ENCODE data around the gene XPR1. TPM values are rescaled to one million over a fixed set of nuclear protein-coding genes. Genes with fewer than 3 reads are reported as not detected.
"Not testable (repeated sequence)": the region's sequence is repeated elsewhere in the genome, so short reads cannot be mapped to it uniquely, and the experiment has no call there.

Gene XPR1
- total RNA-seq, 2 experiments from 2014 or later, result 17.6 to 21.9 TPM

DNA sequence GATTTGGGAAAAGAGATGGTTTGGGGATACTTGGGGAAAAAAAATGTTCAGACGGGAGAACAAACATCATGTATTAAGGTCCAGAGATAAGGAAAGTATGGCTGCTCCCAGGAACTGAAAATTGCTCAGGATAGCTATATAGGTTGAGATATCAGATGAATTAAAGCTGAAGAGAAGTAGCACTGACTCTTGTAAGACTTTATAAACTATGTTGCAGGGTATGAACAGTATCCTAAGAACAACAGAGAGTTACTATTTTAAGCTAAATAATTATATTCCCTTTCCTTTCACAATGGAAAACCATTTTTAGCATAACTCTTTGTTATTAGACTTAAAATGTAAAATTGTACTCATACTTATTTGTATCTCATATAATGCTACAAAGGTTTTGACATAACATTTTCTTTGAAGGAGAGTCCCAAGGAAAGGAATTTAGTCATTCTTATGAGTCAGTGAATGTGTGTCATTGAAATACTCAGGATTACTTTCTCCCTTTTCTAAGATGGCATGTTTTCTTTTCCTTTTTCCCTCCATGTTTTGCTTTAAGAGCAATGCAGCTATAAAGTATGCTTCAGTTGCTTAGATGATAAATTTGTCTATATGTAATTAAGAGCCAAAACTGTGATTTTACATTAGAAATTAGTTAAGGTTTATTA lies 141.5 kb downstream of the XPR1 start:
- Mint-ChIP-seq H3K4me1 (peaks cover 6% of the 10 kb centered on the region), H3K27me3 (no peaks in the 10 kb centered on the region), H3K36me3 (peaks cover 4% of the 10 kb centered on the region), H3K9me3 (ENCODE audit: low read depth) (peaks cover 4% of the 10 kb centered on the region), H3K4me3 (no peak overlapping the region), H3K27ac (no peak overlapping the region)
- ATAC-seq, result no peak
- CTCF ChIA-PET, result no interaction called here
- DNase-seq, result no peak

DNA sequence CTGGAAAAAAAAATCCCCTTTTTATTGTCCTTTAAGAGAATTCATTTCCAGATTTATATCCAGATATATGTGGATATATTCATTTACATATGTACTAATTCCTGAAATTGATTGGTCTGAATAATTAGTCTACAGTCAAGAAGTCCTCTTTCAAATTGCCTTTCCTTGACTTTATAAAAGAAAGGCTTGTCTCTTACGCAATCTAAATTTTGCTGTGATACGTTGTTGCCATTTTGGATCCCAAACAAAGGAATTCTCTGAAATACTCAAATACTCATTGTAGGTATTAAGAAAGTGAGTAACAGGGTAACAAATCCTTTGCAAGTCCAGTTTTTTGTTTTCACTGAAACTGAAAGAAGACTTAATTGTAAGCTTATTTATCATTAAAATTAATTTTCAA lies 144.0 kb downstream of the XPR1 start:
- H3K36me3 Mint-ChIP-seq, result peaks cover 2% of the 10 kb centered on the region
- DNase-seq, result no peak
- H3K4me1 Mint-ChIP-seq, result peaks cover 1% of the 10 kb centered on the region
- no peak overlapping the region for H3K27ac Mint-ChIP-seq
- ATAC-seq, result no peak
- H3K9me3 Mint-ChIP-seq (ENCODE audit: low read depth), result peaks cover 4% of the 10 kb centered on the region
- CTCF ChIA-PET, result no interaction called here
- H3K4me3 Mint-ChIP-seq, result no peak overlapping the region
- H3K27me3 Mint-ChIP-seq, result no peaks in the 10 kb centered on the region

DNA sequence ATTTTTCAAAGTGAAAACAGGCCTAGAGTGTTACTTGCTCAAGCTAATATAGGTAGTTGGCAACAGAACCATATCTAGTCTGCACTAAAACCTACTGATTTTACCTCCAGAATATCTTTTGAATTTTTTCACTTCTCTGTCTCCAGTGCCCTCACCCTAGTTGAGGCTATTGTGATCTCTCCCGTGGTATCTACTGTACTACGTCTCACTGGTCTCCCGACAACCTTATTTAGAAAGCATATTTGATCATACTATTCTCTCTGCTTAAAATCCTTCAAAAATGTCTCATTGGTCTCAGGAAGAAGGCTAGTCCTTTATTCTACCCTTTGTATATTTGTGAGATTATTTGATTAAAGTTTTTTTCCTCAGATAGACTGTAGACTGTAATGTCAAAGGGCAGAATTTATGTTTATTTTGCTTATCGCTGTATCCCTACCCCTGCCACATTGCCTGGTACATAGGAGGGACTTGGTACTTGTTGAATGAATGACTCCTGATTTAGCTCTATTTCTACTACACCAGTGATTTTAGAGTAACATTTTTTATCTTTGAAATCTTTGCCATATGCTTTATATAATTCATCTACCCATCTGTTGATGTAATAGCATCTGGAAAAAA lies 145.4 kb downstream of the XPR1 start:
- ATAC-seq (no peak), DNase-seq (no peak)
- no peaks in the 10 kb centered on the region for H3K27me3 Mint-ChIP-seq
- no peak overlapping the region for H3K27ac Mint-ChIP-seq
- no peaks in the 10 kb centered on the region for H3K9me3 Mint-ChIP-seq (ENCODE audit: low read depth)
- H3K4me1 Mint-ChIP-seq, result no peaks in the 10 kb centered on the region
- H3K4me3 Mint-ChIP-seq, result no peak overlapping the region
- CTCF ChIA-PET, result interaction anchor here (0.9 to 1.4 kb wide), 2 partner anchors 12 to 261 kb away, joined by 3 to 4 read pairs; no protein-coding TSS in a partner anchor
- H3K36me3 Mint-ChIP-seq, result peaks cover 2% of the 10 kb centered on the region

DNA sequence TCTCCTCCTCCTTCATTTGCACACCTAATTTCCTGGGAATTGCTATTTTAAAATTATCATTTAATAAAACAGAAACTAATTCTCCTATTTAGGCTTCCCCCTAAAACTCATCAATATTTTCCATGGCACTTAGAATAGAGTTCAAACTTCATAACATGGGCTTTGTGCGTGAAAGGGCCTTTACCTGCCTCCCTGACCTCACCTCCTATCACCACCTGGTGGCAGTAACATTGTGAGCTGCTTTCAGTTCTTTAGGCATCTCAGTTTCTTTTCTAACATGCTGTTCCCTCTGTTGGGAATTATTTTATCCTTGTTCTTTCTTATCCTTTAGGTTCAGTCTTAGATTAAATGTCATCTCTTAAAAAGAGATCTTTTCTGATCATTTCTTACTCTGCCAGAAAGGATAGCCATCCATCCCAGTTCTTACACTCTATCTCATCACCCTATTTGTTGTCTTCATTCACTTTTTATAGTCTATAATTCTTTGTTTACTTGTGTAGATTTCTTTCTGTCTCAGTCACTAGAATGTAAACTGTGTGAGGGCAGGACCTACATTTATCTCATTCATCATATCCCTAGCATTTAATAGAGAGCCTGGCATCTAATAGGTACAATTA lies 147.1 kb downstream of the XPR1 start:
- no peak overlapping the region for H3K27ac Mint-ChIP-seq
- peak; percentile 20 for ATAC-seq
- H3K4me3 Mint-ChIP-seq, result no peak overlapping the region
- no peaks in the 10 kb centered on the region for H3K9me3 Mint-ChIP-seq (ENCODE audit: low read depth)
- CTCF ChIA-PET, result interaction anchor here (1.6 kb wide), 1 partner anchor 8 kb away, joined by 7 read pairs; no protein-coding TSS in a partner anchor
- H3K4me1 Mint-ChIP-seq, result no peaks in the 10 kb centered on the region
- H3K36me3 Mint-ChIP-seq, result no peaks in the 10 kb centered on the region
- no peak for DNase-seq
- H3K27me3 Mint-ChIP-seq, result no peaks in the 10 kb centered on the region

DNA sequence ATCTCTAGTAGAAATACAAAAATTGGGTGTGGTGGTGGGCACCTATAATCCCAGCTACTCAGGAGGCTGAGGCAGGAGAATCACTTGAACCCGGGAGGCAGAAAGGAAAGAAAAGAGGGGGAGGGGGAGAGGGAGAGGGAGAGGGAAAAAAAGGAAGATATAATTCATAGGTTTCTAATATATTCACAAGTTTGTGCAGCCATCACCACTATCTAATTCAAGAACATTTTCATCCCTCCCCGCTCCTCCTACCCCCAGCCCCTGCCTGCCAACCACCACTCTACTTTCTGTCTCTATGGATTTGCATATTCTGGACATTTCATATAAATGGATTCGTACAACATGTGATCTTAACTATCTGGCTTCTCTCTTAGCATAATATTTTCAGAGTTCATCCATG lies 147.8 kb downstream of the XPR1 start:
- H3K4me1 Mint-ChIP-seq, result no peaks in the 10 kb centered on the region
- no peaks in the 10 kb centered on the region for H3K27me3 Mint-ChIP-seq
- H3K9me3 Mint-ChIP-seq (ENCODE audit: low read depth), result no peaks in the 10 kb centered on the region
- no peak overlapping the region for H3K4me3 Mint-ChIP-seq
- no peak for ATAC-seq
- CTCF ChIA-PET, result interaction anchor here (1.6 kb wide), 1 partner anchor 8 kb away, joined by 7 read pairs; no protein-coding TSS in a partner anchor
- no peak for DNase-seq
- no peak overlapping the region for H3K27ac Mint-ChIP-seq
- no peaks in the 10 kb centered on the region for H3K36me3 Mint-ChIP-seq

DNA sequence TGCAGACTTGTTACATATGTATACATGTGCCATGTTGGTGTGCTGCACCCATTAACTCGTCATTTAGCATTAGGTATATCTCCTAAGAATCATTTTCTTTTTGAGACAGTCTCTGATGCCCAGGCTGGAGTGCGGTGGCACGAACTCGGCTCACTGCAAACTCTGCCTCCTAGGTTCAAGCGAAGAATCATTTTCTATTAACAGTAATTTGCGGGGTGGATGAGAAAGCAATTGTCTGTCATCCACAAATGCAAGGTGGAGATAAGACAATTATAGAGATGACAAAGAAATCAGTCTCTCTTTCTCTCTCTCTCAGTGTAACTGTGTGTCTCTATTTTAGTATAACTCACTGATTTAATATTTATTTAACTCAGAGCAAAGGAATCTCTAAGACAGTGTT lies 149.9 kb downstream of the XPR1 start:
- Mint-ChIP-seq H3K4me3 (no peak overlapping the region), H3K27ac (no peak overlapping the region), H3K4me1 (no peaks in the 10 kb centered on the region), H3K36me3 (no peaks in the 10 kb centered on the region), H3K9me3 (ENCODE audit: low read depth) (no peaks in the 10 kb centered on the region), H3K27me3 (no peaks in the 10 kb centered on the region)
- CTCF ChIA-PET, result no interaction called here
- ATAC-seq (no peak), DNase-seq (no peak)

DNA sequence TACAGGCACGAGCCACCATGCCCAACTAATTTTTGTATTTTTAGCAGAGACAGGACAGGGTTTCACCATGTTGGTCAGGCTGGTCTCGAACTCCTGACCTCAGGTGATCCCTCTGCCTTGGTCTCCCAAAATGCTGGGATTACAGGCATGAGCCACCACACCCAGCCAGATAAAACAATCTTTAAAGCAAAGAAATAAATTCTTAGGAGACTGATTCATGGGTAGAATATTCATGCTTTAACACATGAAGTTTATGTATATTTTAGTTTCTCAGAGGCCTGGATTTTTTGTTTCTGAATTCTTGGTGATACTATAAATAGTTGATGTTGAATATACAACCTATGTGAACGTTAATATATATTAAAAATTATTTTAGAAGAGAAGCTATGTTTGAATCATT lies 153.5 kb downstream of the XPR1 start:
- H3K4me3 Mint-ChIP-seq, result no peak overlapping the region
- H3K4me1 Mint-ChIP-seq, result no peaks in the 10 kb centered on the region
- DNase-seq, result no peak
- H3K27me3 Mint-ChIP-seq, result no peaks in the 10 kb centered on the region
- peaks cover 7% of the 10 kb centered on the region for H3K36me3 Mint-ChIP-seq
- no peak overlapping the region for H3K27ac Mint-ChIP-seq
- CTCF ChIA-PET, result no interaction called here
- ATAC-seq, result no peak
- no peaks in the 10 kb centered on the region for H3K9me3 Mint-ChIP-seq (ENCODE audit: low read depth)

DNA sequence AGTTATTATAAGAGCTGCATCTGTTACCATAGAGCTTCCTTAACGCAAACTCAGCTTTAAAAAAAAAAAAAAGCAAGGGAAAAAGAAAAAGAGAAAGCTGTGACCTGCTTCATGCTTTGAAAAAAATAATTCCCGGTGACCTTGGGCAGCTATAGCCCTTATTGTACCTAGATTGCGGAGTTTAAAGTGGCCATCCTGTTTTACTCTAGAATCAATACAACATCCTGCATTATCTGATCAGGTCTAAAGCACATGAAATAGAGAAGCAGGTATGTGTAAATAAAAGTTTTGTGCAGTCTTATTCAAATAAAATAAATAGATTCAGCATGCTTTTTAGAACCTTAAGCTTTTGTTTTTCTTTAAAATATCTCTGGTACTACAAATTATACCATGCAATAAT lies 154.1 kb downstream of the XPR1 start:
- no peak for ATAC-seq
- H3K4me3 Mint-ChIP-seq, result no peak overlapping the region

DNA sequence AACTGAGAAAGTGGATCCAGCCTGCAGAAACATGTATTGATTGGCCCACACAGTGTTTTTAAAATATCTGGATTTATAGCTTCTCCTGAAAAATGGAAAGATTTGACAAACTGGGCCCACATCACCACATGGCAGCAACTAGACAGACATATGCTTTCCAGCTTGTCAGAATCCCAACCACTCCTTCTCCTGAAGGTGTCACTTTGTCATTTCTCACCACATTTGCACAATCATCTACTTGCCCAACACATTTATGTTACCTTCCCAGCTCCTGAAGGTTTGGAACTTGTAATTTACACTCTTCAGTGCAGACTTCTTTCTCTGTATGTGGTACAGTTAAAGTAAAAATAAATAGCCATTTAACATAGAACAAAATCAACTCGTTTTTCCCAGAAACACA lies 154.8 kb downstream of the XPR1 start:
- H3K4me1 Mint-ChIP-seq, result peaks cover under 1% of the 10 kb centered on the region
- CTCF ChIA-PET, result interaction anchor here (2.2 kb wide), 1 partner anchor 8 kb away, joined by 7 read pairs; no protein-coding TSS in a partner anchor
- H3K36me3 Mint-ChIP-seq, result peaks cover 7% of the 10 kb centered on the region
- ATAC-seq (no peak), DNase-seq (no peak)
- no peak overlapping the region for H3K4me3 Mint-ChIP-seq
- H3K27me3 Mint-ChIP-seq, result no peaks in the 10 kb centered on the region
- no peak overlapping the region for H3K27ac Mint-ChIP-seq
- no peaks in the 10 kb centered on the region for H3K9me3 Mint-ChIP-seq (ENCODE audit: low read depth)

More for the DNA sequence above, 154.1 kb downstream of the XPR1 start:
- no peak for DNase-seq
- Mint-ChIP-seq H3K9me3 (ENCODE audit: low read depth) (no peaks in the 10 kb centered on the region), H3K27me3 (no peaks in the 10 kb centered on the region), H3K4me1 (no peaks in the 10 kb centered on the region), H3K27ac (no peak overlapping the region), H3K36me3 (peaks cover 7% of the 10 kb centered on the region)
- CTCF ChIA-PET, result interaction anchor here (2.2 kb wide), 1 partner anchor 7 kb away, joined by 7 read pairs; no protein-coding TSS in a partner anchor

DNA sequence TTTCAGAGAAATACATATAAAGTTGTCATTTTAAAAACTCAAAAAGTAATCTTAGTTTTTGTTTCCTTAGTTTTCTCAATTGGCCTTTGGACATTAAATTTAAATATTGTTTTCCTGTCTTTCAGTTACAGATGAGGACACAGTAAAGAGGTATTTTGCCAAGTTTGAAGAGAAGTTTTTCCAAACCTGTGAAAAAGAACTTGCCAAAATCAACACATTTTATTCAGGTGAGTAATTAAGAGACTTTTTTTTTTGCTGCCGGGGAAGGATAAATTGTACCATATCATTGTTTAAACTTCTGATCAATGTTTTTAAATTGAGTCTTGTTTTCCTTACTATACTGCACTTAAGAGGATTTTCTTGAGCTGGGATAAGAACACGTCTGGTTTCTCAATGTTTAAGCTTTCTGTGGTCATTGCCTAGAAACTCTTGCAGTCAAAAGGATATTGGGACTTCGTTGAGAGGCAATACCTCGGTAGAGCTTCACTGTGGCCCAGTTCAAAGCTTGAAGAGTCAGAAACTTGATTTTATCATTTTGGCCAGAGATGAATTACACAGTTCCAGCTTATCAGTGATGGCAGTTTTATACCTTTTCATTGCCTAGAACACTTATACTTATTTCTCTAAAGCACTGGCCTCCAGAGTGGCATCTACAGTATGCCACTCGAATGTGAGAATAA lies 155.9 kb downstream of the XPR1 start:
- H3K36me3 Mint-ChIP-seq, result peaks cover 11% of the 10 kb centered on the region
- H3K9me3 Mint-ChIP-seq (ENCODE audit: low read depth), result no peaks in the 10 kb centered on the region
- H3K4me3 Mint-ChIP-seq, result no peak overlapping the region
- DNase-seq (no peak), ATAC-seq (no peak)
- H3K27ac Mint-ChIP-seq, result no peak overlapping the region
- H3K4me1 Mint-ChIP-seq, result peaks cover 5% of the 10 kb centered on the region
- H3K27me3 Mint-ChIP-seq, result no peaks in the 10 kb centered on the region
- CTCF ChIA-PET, result interaction anchor here (2.2 kb wide), 1 partner anchor 9 kb away, joined by 7 read pairs; no protein-coding TSS in a partner anchor

DNA sequence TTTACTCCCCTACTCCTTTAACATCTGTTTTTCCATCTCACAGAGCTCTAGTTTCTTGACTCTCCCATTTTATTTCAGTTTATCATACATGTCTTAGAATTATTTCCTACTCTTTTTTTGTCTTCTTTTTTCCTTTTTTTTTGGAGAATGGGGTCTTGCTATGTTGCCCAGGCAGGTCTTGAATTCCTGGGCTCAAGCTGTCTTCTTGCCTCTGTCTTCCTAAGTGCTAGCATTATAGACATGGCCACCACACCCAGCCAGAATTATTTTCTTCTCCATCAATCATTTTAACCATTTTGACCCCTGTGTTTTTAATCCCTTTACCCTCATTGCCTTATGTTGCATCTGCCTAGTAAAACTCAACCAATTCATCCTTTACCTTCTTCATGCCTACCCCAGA lies 157.6 kb downstream of the XPR1 start:
- Mint-ChIP-seq H3K4me1 (peaks cover 7% of the 10 kb centered on the region), H3K27me3 (no peaks in the 10 kb centered on the region), H3K4me3 (no peak overlapping the region), H3K27ac (no peak overlapping the region), H3K9me3 (ENCODE audit: low read depth) (no peaks in the 10 kb centered on the region), H3K36me3 (peaks cover 11% of the 10 kb centered on the region)
- DNase-seq, result no peak
- ATAC-seq, result no peak
- CTCF ChIA-PET, result interaction anchor here (1.0 to 1.8 kb wide), 3 partner anchors 10 to 74 kb away, joined by 3 to 4 read pairs (median 3); no protein-coding TSS in a partner anchor

DNA sequence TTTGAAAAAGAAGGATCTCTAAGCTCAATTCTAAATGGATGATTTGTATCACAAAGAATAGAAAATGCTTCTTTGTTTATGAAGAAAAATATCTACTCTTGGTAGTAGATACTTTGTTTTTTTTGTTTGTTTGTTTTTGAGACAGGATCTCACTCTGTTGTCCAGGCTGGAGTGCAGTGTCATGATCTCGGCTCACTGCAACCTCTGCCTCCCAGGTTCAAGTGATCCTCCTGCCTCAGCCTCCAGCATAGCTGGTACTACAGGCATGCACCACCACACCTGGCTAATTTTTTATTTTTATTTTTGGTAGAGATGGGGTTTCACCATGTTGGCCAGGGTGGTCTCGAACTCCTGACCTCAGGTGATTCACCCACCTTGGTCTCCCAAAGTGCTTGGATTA lies 159.3 kb downstream of the XPR1 start:
- H3K36me3 Mint-ChIP-seq, result peaks cover 11% of the 10 kb centered on the region
- ATAC-seq; H3K27me3 Mint-ChIP-seq; DNase-seq; CTCF ChIA-PET; H3K4me3 Mint-ChIP-seq; H3K4me1 Mint-ChIP-seq; H3K9me3 Mint-ChIP-seq (ENCODE audit: low read depth); H3K27ac Mint-ChIP-seq: not testable (repeated sequence)

DNA sequence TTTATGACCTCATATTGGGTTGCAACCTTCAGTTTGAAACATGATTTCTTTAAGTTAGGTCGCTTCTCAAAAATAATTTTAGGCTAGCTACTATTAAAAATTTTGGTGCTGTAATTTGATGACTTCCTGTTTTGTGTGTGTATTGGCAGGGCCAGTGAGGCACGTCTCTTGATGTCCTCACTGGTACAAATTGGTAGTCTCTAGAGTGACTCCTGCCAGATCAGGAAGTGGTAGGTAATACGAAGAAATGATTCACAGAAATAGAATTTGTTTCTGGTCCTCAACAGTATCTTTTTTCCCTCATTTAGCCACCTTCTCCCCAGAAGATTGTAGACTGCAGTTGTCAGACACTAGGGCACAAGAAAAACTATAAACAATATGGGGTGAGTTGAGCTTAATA lies 160.0 kb downstream of the XPR1 start:
- Mint-ChIP-seq H3K27ac (peak overlapping the region; percentile 16), H3K9me3 (ENCODE audit: low read depth) (no peaks in the 10 kb centered on the region), H3K4me3 (no peak overlapping the region), H3K4me1 (peaks cover 7% of the 10 kb centered on the region), H3K36me3 (peaks cover 11% of the 10 kb centered on the region), H3K27me3 (no peaks in the 10 kb centered on the region)
- CTCF ChIA-PET, result interaction anchor here (1.0 kb wide), 1 partner anchor 276 kb away, joined by 3 read pairs; no protein-coding TSS in a partner anchor
- no peak for DNase-seq
- no peak for ATAC-seq
